IMR-90 (cell line): ENCODE measurements around the gene RAPGEF3. TPM values are rescaled to one million over a fixed set of nuclear protein-coding genes. Genes with fewer than 3 reads are reported as not detected.

Experiments used
- ATAC-seq: fragments of 200-7000 bp; cut with Tn5 transposase; 2 replicates; pipeline ENCODE4 v1.9.1; 2020; ENCODE audit warnings: low read depth, mild to moderate bottlenecking, moderate library complexity
- BruUV-seq: library from RNA; stranded (reverse); fragments of 400-500 nt; replicated peaks from 2 replicates; lab custom pipeline; 2021; lab: Mats Ljungman, UMichigan
- CTCF ChIA-PET: fragments of 300-600 bp; formaldehyde crosslinking; extraction: SDS; loops from one replicate; lab custom pipeline; 2021; ENCODE audit warnings: antibody characterized with exemption; lab: Yijun Ruan, JAX
- POLR2A ChIA-PET: fragments of 300-600 bp; sonication (Branson Sonifier 250); formaldehyde crosslinking; loops from one replicate; lab custom pipeline; 2022; ENCODE audit warnings: antibody characterized with exemption; ENCODE audit not compliant: unreplicated experiment; lab: Charles Lee
- DNase-seq: peaks from one replicate; pipeline ENCODE4 v3.0.0; 2013
- H2AFZ ChIP-seq: replicated peaks from 2 replicates; pipeline ENCODE3; 2013; ENCODE audit warnings: low read length, mild to moderate bottlenecking; ENCODE audit not compliant: poor library complexity
- H2AK5ac ChIP-seq: 2 replicates; pipeline ENCODE4 v1.6.1; 2013; ENCODE audit warnings: low read depth, low read length, inconsistent platforms
- H2AK9ac ChIP-seq: replicated peaks from 2 replicates; pipeline ENCODE3; 2013; ENCODE audit warnings: mild to moderate bottlenecking, low read depth, low read length, moderate library complexity; ENCODE audit not compliant: poor library complexity
- H2BK120ac ChIP-seq: 2 replicates; pipeline ENCODE4 v1.6.1; 2013; ENCODE audit warnings: low read depth, low read length, inconsistent platforms
- H2BK15ac ChIP-seq: 3 replicates; pipeline ENCODE4 v1.6.1; 2013; ENCODE audit warnings: low read depth, low read length, inconsistent platforms
- H2BK20ac ChIP-seq: 2 replicates; pipeline ENCODE4 v1.6.1; 2013; ENCODE audit warnings: low read depth, mild to moderate bottlenecking, inconsistent platforms, low read length, moderate library complexity
- H2BK5ac ChIP-seq: 2 replicates; pipeline ENCODE4 v1.6.1; 2013; ENCODE audit warnings: mild to moderate bottlenecking, low read depth, low read length, inconsistent platforms; ENCODE audit not compliant: poor library complexity, severe bottlenecking
- H3K14ac ChIP-seq: replicated peaks from 2 replicates; pipeline ENCODE4 v1.6.1; 2013; ENCODE audit warnings: low read depth, low read length, inconsistent platforms
- H3K18ac ChIP-seq: 2 replicates; pipeline ENCODE4 v1.6.1; 2013; ENCODE audit warnings: low read depth, low read length, control low read depth
- H3K23ac ChIP-seq: 2 replicates; pipeline ENCODE4 v1.6.1; 2013; ENCODE audit warnings: low read depth, low read length, inconsistent platforms
- H3K27ac ChIP-seq: 2 replicates; pipeline ENCODE4 v1.5.1; 2013; ENCODE audit warnings: mild to moderate bottlenecking, control low read depth, low read length; ENCODE audit not compliant: insufficient read depth
- H3K27me3 ChIP-seq: 2 replicates; pipeline ENCODE4 v1.6.1; 2013; ENCODE audit warnings: low read length; ENCODE audit not compliant: control insufficient read depth, insufficient read depth
- H3K36me3 ChIP-seq: 2 replicates; pipeline ENCODE4 v1.6.1; 2013; ENCODE audit warnings: low read length, mixed read lengths; ENCODE audit not compliant: control insufficient read depth, insufficient read depth
- H3K4ac ChIP-seq: 2 replicates; pipeline ENCODE4 v1.6.1; 2013; ENCODE audit warnings: low read depth, low read length, inconsistent platforms
- H3K4me1 ChIP-seq: 2 replicates; pipeline ENCODE4 v1.6.1; 2013; ENCODE audit warnings: low read length, mixed read lengths; ENCODE audit not compliant: control insufficient read depth, insufficient read depth
- H3K4me2 ChIP-seq: 2 replicates; pipeline ENCODE4 v1.6.1; 2013; ENCODE audit warnings: low read depth, mild to moderate bottlenecking, control low read depth, low read length, moderate library complexity
- H3K4me3 ChIP-seq: 2 replicates; pipeline ENCODE4 v1.5.1; 2013; ENCODE audit warnings: low read depth, mild to moderate bottlenecking, control low read depth, low read length, moderate library complexity; ENCODE audit not compliant: insufficient read depth
- H3K56ac ChIP-seq: 2 replicates; pipeline ENCODE4 v1.6.1; 2013; ENCODE audit warnings: low read length, inconsistent platforms; ENCODE audit not compliant: insufficient read depth; ENCODE audit errors: extremely low read depth
- H3K79me1 ChIP-seq, 2 experiments: 2 replicates each; pipeline ENCODE4 v1.6.1; 2013; ENCODE audit warnings: low read length in 2 of 2, inconsistent platforms in 1 of 2, low read depth in 1 of 2
- H3K9ac ChIP-seq: 2 replicates; pipeline ENCODE4 v1.6.1; 2013; ENCODE audit warnings: low read depth, low read length, control low read depth
- H3K9me1 ChIP-seq: 2 replicates; pipeline ENCODE4 v1.6.1; 2013; ENCODE audit warnings: low read length, inconsistent platforms; ENCODE audit not compliant: insufficient read depth
- H3K9me3 ChIP-seq: 2 replicates; pipeline ENCODE4 v1.6.1; 2013; ENCODE audit warnings: low read length; ENCODE audit not compliant: control insufficient read depth, insufficient read depth
- H4K20me1 ChIP-seq: 2 replicates; pipeline ENCODE4 v1.6.1; 2013; ENCODE audit warnings: low read length, inconsistent platforms; ENCODE audit not compliant: insufficient read depth
- H4K5ac ChIP-seq: 2 replicates; pipeline ENCODE4 v1.6.1; 2013; ENCODE audit warnings: mild to moderate bottlenecking, low read depth, low read length, control low read depth
- H4K8ac ChIP-seq, 2 experiments: 2 replicates each; pipeline ENCODE4 v1.6.1; 2013; ENCODE audit warnings: low read depth in 2 of 2, low read length in 2 of 2, control low read depth in 1 of 2, inconsistent platforms in 1 of 2
- H4K91ac ChIP-seq: 2 replicates; pipeline ENCODE4 v1.6.1; 2013; ENCODE audit warnings: low read depth, low read length, inconsistent platforms; ENCODE audit not compliant: insufficient read depth
- BHLHE40 ChIP-seq: fragments of 150-350 bp; IDR thresholded peaks from 2 replicates; pipeline ENCODE4 v1.6.1; 2016; ENCODE audit warnings: mild to moderate bottlenecking, low read depth, low read length
- CEBPB ChIP-seq: IDR thresholded peaks from 2 replicates; pipeline ENCODE4 v1.6.1; 2012; ENCODE audit warnings: low read depth, low read length, improper control_type of control experiment
- CHD1 ChIP-seq: IDR thresholded peaks from 2 replicates; pipeline ENCODE4 v1.6.1; 2012; ENCODE audit warnings: low read depth, low read length, improper control_type of control experiment
- FOS ChIP-seq: fragments of 150-350 bp; IDR thresholded peaks from 2 replicates; pipeline ENCODE4 v1.6.1; 2016; ENCODE audit warnings: low read depth, low read length
- MAFK ChIP-seq: IDR thresholded peaks from 2 replicates; pipeline ENCODE4 v1.6.1; 2012; ENCODE audit warnings: low read depth, low read length, improper control_type of control experiment
- MAZ ChIP-seq: IDR thresholded peaks from 2 replicates; pipeline ENCODE4 v1.6.1; 2012; ENCODE audit warnings: low read depth, mild to moderate bottlenecking, low read length, improper control_type of control experiment, moderate library complexity, borderline replicate concordance
- MXI1 ChIP-seq: IDR thresholded peaks from 2 replicates; pipeline ENCODE4 v1.6.1; 2012; ENCODE audit warnings: low read depth, mild to moderate bottlenecking, low read length, moderate library complexity, borderline replicate concordance
- NFE2L2 ChIP-seq: fragments of 150-350 bp; IDR thresholded peaks from 2 replicates; pipeline ENCODE4 v1.6.1; 2016; ENCODE audit warnings: low read depth, mild to moderate bottlenecking, low read length
- POLR2A ChIP-seq: IDR thresholded peaks from 2 replicates; pipeline ENCODE4 v1.6.1; 2012; ENCODE audit warnings: mild to moderate bottlenecking, low read depth, low read length
- RAD21 ChIP-seq: IDR thresholded peaks from 2 replicates; pipeline ENCODE4 v1.6.1; 2012; ENCODE audit warnings: low read length, improper control_type of control experiment
- RFX5 ChIP-seq: IDR thresholded peaks from 2 replicates; pipeline ENCODE4 v1.8.0; 2012; ENCODE audit warnings: low read depth, mild to moderate bottlenecking, low read length, moderate library complexity
- SMC3 ChIP-seq: fragments of 150-350 bp; IDR thresholded peaks from 2 replicates; pipeline ENCODE4 v1.6.1; 2016; ENCODE audit warnings: low read depth, mild to moderate bottlenecking, antibody characterized with exemption, low read length, moderate library complexity
- WGBS, 2 experiments: methylation state at CpG; one replicate each; pipeline versions ENCODE4 v1.1.5 to v1.1.7; 2013; ENCODE audit warnings: missing lambda C conversion rate in 2 of 2; ENCODE audit not compliant: insufficient read length in 1 of 2; ENCODE audit errors: extremely low coverage in 2 of 2; 5-methylcytosine and 5-hydroxymethylcytosine counted together
- dilution Hi-C: fragments of 300-500 bp; cut with HindIII; formaldehyde crosslinking; loops from one replicate; pipeline ENCODE4 v1.14.3; 2018; ENCODE audit warnings: low sequenced_read_pairs; ENCODE audit not compliant: unreplicated experiment
- in situ Hi-C: fragments of 300-500 bp; cut with MboI; formaldehyde crosslinking; loops from 3 replicates; pipeline ENCODE4 v1.14.3; 2019; ENCODE audit warnings: low sequenced_read_pairs, inconsistent platforms, mixed read lengths
- intact Hi-C: fragments of 100-400 bp; cut with micrococcal nuclease; formaldehyde crosslinking; loops from 2 replicates; pipeline ENCODE4 v1.10.0; 2022
- polyA plus RNA-seq, 3 experiments: library from polyadenylated mRNA; depleted of rRNA; stranded (reverse); fragments of >200 nt; gene quantifications; 2 replicates each; pipeline ENCODE4 v1.2.3, GENCODE V29; 2012; ENCODE audit warnings: low replicate concordance in 1 of 3
- total RNA-seq: library from RNA; depleted of rRNA; stranded (reverse); fragments of >200 nt; gene quantifications from 2 replicates; pipeline ENCODE4 v1.2.3, GENCODE V29; 2012
- TF ChIP-seq, protein P1 (sequence below): fragments of 150-350 bp; IDR thresholded peaks from 2 replicates; pipeline ENCODE4 v1.6.1; 2017; ENCODE audit warnings: mild to moderate bottlenecking, antibody characterized with exemption, low read length, low read depth
- TF ChIP-seq, protein P2 (sequence below): conservative IDR thresholded peaks from 2 replicates; pipeline ENCODE4 v1.5.1; 2012; ENCODE audit warnings: mild to moderate bottlenecking, low read depth, low read length, improper control_type of control experiment
- TF ChIP-seq, protein P3 (sequence below): fragments of 150-350 bp; IDR thresholded peaks from 2 replicates; pipeline ENCODE4 v1.6.1; 2016; ENCODE audit warnings: low read depth, mild to moderate bottlenecking, low read length, moderate library complexity, borderline replicate concordance

Gene RAPGEF3
- total and polyA plus RNA-seq, 2 of the 4 experiments (the other 2 are of a cell fraction) = 1.3 to 2.0 TPM

DNA sequence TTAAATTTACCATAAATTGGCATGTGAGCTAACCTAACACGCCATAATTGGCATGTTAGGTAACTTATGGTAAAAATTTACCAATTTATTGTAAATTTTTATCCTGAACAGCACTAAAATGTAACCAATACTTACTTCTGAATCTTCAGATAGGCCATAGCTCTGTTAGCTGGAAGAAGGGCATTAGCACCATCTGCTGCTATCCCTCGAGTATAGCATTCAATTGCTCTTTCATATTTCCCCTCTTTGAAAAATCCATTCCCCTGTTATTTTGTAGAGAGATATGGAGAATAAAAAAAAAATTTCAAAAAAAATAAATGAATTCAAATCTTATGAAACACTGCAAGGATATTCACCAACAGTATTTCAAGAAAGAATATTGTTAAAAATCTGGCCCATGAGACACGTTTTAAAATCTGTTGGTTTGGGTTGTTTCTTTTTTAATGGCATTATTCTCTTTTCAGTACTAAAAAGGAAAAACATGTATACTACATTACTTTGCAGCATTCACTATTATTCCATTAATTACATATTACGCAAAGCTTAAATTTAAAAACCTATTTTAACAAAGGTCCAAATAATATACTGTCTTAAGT, 71.9 kb downstream of the RAPGEF3 start:
- Histone ChIP-seq H3K4ac (no peak overlapping the region), H3K4me1 (no peaks in the 10 kb centered on the region), H2BK20ac (no peak overlapping the region), H3K56ac (no peak overlapping the region), H4K91ac (no peak overlapping the region), H3K79me1 (no peaks in the 10 kb centered on the region), H3K9me1 (no peaks in the 10 kb centered on the region), H3K36me3 (peaks cover 5% of the 10 kb centered on the region), H2AFZ (no peak overlapping the region), H3K14ac (no peak overlapping the region), H4K20me1 (no peaks in the 10 kb centered on the region), H3K23ac (no peak overlapping the region), H2BK15ac (no peak overlapping the region), H2BK120ac (no peak overlapping the region), H2BK5ac (no peak overlapping the region), H4K8ac (no peak overlapping the region), H3K27ac (no peak overlapping the region), H3K18ac (no peak overlapping the region), H3K9ac (no peak overlapping the region), H3K27me3 (no peaks in the 10 kb centered on the region), H3K4me3 (no peak overlapping the region), H3K9me3 (no peaks in the 10 kb centered on the region), H2AK9ac (no peak overlapping the region), H4K5ac (no peak overlapping the region), H3K4me2 (no peak overlapping the region), H2AK5ac (no peak overlapping the region)
- intact Hi-C loops = loop anchor here (1.0 to 10.0 kb wide), 3 partner anchors 139 to 654 kb away; no protein-coding TSS in a partner anchor
- WGBS, 2 experiments = 100% methylated on average over 1 of the region's 4 CpGs; no CpG with 5 or more reads in 1 of the 2 experiments
- no TSS peak for BruUV-seq
- in situ Hi-C loops = loop anchor here (10.0 to 25.0 kb wide), 2 partner anchors 652 to 1349 kb away; no protein-coding TSS in a partner anchor
- DNase-seq (peak; percentile 67), ATAC-seq (peak; percentile 97)
- dilution Hi-C loops = no loop called here
- ChIA-PET CTCF (interaction anchor here (0.6 to 1.7 kb wide), 7 partner anchors 19 to 1172 kb away, joined by 3 to 5 read pairs (median 4); partner anchors contain the start of gene RPAP3), POLR2A (interaction anchor here (0.7 kb wide), 1 partner anchor 139 kb away, joined by 4 read pairs; no protein-coding TSS in a partner anchor)
- TF ChIP-seq RFX5 = no peak
- TF ChIP-seq MAFK = no peak
- TF ChIP-seq, protein P1, sequence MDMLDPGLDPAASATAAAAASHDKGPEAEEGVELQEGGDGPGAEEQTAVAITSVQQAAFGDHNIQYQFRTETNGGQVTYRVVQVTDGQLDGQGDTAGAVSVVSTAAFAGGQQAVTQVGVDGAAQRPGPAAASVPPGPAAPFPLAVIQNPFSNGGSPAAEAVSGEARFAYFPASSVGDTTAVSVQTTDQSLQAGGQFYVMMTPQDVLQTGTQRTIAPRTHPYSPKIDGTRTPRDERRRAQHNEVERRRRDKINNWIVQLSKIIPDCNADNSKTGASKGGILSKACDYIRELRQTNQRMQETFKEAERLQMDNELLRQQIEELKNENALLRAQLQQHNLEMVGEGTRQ = no peak
- no peak for TF ChIP-seq CEBPB
- TF ChIP-seq POLR2A = no peak
- no peak for TF ChIP-seq MAZ
- no peak for TF ChIP-seq MXI1
- peak; percentile 86 for TF ChIP-seq RAD21
- TF ChIP-seq, protein P2, sequence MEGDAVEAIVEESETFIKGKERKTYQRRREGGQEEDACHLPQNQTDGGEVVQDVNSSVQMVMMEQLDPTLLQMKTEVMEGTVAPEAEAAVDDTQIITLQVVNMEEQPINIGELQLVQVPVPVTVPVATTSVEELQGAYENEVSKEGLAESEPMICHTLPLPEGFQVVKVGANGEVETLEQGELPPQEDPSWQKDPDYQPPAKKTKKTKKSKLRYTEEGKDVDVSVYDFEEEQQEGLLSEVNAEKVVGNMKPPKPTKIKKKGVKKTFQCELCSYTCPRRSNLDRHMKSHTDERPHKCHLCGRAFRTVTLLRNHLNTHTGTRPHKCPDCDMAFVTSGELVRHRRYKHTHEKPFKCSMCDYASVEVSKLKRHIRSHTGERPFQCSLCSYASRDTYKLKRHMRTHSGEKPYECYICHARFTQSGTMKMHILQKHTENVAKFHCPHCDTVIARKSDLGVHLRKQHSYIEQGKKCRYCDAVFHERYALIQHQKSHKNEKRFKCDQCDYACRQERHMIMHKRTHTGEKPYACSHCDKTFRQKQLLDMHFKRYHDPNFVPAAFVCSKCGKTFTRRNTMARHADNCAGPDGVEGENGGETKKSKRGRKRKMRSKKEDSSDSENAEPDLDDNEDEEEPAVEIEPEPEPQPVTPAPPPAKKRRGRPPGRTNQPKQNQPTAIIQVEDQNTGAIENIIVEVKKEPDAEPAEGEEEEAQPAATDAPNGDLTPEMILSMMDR = peak; percentile 82
- TF ChIP-seq, protein P3, sequence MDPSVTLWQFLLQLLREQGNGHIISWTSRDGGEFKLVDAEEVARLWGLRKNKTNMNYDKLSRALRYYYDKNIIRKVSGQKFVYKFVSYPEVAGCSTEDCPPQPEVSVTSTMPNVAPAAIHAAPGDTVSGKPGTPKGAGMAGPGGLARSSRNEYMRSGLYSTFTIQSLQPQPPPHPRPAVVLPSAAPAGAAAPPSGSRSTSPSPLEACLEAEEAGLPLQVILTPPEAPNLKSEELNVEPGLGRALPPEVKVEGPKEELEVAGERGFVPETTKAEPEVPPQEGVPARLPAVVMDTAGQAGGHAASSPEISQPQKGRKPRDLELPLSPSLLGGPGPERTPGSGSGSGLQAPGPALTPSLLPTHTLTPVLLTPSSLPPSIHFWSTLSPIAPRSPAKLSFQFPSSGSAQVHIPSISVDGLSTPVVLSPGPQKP = no peak
- no peak for TF ChIP-seq NFE2L2
- no peak for TF ChIP-seq BHLHE40
- no peak for TF ChIP-seq CHD1
- no peak for TF ChIP-seq FOS
- TF ChIP-seq SMC3 = peak; percentile 84
